Hematopoietic multipotent progenitor cell (in vitro differentiated cells): Measurements from ENCODE around the gene PTPRT. TPM values are rescaled to one million over a fixed set of nuclear protein-coding genes. Genes with fewer than 3 reads are reported as not detected.

Source experiments
- DNase-seq, 3 donors: peaks; one replicate each; pipeline ENCODE4 v3.0.0-alpha.2; 2011 to 2015; ENCODE audit warnings: low read depth in 2 of 3, low spot score in 2 of 3
- total RNA-seq: library from RNA; depleted of rRNA; stranded (reverse); fragments of >200 nt; gene quantifications from one replicate; pipeline ENCODE4 v1.2.3, GENCODE V29; 2012

Gene PTPRT
- total RNA-seq, 1 donor = under 0.01 TPM

DNA sequence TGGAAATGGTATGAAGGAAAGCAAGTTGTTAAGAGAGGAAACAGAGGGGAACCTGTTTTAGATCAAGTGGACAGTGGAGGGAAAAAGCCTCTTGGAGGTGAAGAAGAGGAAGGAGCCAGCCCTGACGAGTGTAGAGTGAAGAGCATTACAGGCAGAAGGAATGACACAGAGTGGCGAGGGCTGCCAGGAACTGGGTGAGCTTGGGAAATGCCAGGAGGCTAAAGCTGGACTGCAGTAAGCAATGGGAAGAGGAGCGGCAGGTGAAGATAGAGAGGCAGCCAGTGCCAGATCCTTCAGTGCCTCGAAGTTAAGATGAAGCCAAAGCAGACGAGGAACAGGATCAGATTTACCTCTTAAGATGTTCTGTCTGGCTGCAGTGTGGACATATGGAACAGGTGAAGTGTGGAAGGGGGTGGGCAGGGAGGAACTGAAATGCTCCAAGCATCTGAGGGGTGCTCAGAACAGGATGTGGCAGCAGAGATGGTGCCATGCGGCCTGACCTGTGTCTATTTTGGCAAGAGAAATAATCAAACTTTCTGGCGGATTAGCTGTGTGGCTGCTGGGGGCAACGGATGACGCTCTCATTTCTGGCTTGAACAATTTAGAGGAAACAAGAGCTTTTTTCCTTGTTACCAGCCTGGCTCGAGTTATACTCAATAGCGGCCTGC is 748.4 kb downstream of the PTPRT start:
- DNase-seq = no peak

- no peak for DNase-seq
Observed at GRCh38 chr20:42435230-42435629, 754.5 kb downstream of the PTPRT start.

GRCh38 chr20:42432496-42433334 is 757.0 kb downstream of the PTPRT start:
- no peak for DNase-seq

GRCh38 chr20:42430598-42430997 is 759.1 kb downstream of the PTPRT start:
- no peak for DNase-seq

GRCh38 chr20:42429761-42430458 is 759.8 kb downstream of the PTPRT start:
- DNase-seq = no peak

DNA sequence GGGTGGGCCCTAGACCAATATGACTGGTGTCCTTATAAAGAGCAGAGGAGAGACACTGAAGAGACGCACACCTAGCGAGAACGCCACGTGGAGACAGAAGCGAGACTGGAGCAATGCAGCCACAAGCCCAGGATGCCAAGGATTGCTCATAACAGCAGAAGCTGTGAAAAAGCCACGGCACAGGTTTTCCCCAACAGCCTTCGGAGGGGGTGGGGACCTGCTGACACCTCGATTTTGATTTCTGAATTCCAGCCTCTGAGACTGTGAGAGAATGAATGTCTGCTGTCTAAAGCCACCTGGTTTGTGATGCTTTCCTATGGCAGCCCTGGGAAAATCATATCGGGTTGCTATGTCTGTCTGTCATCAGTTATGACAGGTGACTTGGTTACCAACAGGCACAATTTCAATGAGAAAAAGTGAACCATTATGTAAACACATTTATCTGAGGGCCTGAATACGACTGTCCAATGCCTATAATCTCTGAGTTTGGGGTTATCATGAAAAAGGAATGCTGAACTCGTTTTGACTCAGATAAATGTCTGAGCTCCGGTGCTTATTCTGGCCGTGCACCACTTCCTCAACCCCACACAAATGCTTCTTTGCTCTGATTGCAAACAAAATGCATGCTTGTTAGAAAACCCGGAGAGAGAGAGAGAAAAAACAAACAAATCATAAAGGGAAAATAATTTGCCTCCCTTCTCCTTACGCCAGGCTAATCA is 769.7 kb downstream of the PTPRT start:
- DNase-seq = no peak

GRCh38 chr20:42406826-42407225 is 782.9 kb downstream of the PTPRT start:
- DNase-seq = no peak

GRCh38 chr20:42402455-42402854 is 787.3 kb downstream of the PTPRT start:
- DNase-seq = no peak

DNA sequence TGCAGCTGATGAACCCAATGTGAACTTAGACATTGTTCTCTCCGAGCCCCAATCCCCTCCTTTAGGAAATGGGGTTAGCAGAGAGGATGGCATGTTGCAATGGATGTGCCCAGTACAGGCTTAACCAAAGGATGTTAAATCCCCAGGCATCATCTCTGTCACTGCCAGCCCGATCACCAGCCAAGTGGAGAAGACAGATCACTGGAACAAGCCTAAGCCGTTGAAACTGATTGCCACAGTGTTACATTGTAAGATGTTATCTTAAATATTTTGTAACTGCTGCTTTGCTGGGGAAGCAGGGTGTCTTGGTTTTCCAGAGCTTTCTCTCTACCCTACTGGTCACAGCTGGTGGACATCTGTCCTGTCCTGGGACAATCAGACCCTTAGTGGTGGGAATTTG is 788.1 kb downstream of the PTPRT start:
- no peak for DNase-seq

DNA sequence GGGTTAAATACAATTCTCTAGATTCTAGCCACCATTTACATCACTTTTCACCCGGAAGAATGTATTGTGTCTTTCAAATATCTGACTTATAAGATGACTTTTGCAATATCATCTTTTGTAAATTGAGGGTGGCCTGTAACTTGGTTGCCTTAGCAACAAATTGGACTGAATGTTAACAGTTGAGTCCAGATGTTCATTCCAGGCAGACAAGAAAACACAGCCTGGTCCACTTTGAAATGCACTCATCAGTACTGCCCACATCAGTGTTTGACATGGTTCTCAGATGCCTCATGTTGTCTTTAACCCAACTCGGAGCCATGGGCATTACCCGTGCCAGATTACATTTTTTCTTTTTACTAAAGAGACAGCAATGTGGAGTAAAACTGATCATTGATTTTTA is 789.9 kb downstream of the PTPRT start:
- DNase-seq = no peak

- no peak for DNase-seq
Observed at GRCh38 chr20:42392442-42392841, 797.3 kb downstream of the PTPRT start.

DNA sequence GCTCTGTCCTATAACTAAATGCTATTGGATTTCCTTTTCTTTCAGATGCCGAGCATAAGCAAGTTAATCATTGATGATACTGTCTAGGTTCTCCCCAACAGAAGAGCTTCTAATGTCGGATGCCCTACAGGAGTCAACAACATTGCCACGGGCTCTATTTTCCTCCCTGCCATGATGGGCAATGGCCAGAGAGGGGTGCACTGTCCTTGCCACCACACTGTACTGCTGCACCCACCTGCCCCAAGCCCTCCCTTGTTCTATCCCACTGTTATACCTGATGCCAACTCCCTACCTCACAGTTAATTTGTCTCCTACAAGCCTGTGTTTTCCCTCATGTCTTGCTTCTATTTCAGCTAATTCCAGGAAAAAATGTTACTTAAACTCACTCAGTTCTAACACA is 797.9 kb downstream of the PTPRT start:
- DNase-seq = no peak

GRCh38 chr20:42380287-42380686 is 809.4 kb downstream of the PTPRT start:
- DNase-seq = no peak

- no peak for DNase-seq
Observed at GRCh38 chr20:42379385-42379784, 810.3 kb downstream of the PTPRT start.

DNA sequence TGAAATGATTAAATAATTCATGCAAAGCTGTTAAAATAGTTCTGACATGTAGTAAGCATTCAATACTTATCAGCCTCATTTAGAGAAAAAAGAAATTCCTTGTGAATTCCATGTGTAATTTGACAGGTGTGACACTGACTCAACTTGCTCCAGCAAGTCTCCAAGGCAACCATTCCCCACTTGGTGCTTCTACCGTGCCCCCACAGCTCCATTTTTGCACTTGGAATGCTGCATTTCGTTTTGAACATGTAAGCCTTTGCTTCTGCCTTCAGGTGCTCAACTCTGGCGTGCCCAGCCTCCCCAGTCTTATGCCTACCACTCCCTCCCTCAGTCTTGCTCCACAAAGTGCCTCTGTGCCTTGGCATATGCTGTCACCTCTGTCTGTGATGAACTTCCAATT is 810.9 kb downstream of the PTPRT start:
- no peak for DNase-seq

GRCh38 chr20:42376131-42376530 is 813.6 kb downstream of the PTPRT start:
- no peak for DNase-seq

GRCh38 chr20:42373049-42373448 is 816.7 kb downstream of the PTPRT start:
- DNase-seq = no peak

DNA sequence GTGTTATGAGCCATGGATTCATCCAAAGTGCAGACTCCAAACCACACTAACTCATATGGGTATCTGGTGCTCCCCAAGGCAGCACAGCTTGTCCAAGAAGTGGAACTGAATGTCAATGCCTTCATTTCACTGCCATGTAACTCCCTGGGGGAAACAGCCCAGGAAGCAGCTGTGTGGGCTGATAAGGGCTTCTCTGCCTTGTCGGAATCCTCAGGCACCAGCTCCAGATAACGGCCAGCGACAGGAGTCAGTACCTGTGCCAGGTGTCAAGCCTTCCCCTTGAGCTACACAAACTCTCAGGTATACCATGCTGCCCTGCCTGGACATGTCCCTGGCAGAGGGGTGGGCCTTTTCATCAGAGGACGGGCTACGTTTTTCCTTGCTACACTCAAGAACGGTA is 819.6 kb downstream of the PTPRT start:
- DNase-seq = peak in 2 of 3 donors; percentile 35 to 73

DNA sequence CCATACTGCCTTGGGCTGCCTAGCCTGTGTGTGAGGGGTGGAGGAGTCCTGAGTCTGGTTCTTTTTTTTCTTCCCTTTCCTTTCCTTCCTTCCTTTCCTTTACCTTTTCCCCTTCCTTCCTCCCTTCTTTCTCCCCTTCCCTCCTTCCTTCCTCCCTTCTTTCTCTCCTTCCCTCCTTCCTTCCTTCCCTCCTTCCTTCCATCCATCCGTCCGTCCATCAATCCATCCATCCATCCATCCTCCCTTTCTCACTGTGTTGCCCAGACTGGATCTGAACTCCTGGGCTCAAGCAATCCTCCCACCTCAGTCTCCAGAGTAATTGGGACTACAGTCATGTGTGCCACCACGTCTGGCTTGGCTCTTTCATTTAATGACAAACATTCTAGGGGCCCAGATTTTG is 820.8 kb downstream of the PTPRT start:
- no peak for DNase-seq

GRCh38 chr20:42366626-42367025 is 823.1 kb downstream of the PTPRT start:
- DNase-seq = no peak

- no peak for DNase-seq
Observed at GRCh38 chr20:42364446-42364845, 825.3 kb downstream of the PTPRT start.
